Fibroblast of pulmonary artery (primary cell): ENCODE results near the gene MSLN.
A peak's percentile ranks its signal among the peaks of the same experiment; 100 is the strongest.

ENCODE experiments used
- DNase-seq: peaks from one replicate; pipeline ENCODE4 v3.0.0-alpha.2; 2010; ENCODE audit warnings: low read depth
- H3K4me3 ChIP-seq: replicated peaks from 2 replicates; pipeline ENCODE4 v1.5.1; 2011; ENCODE audit warnings: low read depth, mild to moderate bottlenecking, control low read depth, low read length, moderate library complexity
- CTCF ChIP-seq: IDR thresholded peaks from 2 replicates; pipeline ENCODE4 v1.5.1; 2011; ENCODE audit warnings: mild to moderate bottlenecking, control low read depth, low read length, inconsistent platforms; ENCODE audit errors: missing control alignments

MSLN gene

GRCh38 chr16:785563-786535 is 25.3 kb downstream of the MSLN start:
- no peak overlapping the region for H3K4me3 ChIP-seq

GRCh38 chr16:787321-787966 is 26.9 kb downstream of the MSLN start:
- TF ChIP-seq CTCF = no peak
- DNase-seq = no peak
- H3K4me3 ChIP-seq = peak overlapping the region; percentile 86

More at GRCh38 chr16:785563-786535, 25.3 kb downstream of the MSLN start:
- peak; percentile 59 for DNase-seq
- TF ChIP-seq CTCF = peak; percentile 60

GRCh38 chr16:787978-788398 is 27.5 kb downstream of the MSLN start, which contains the start of gene RPUSD1:
Gene RPUSD1 (minus strand): TSS chr16:788381. CDS start chr16:787737, 644 bp downstream.
- H3K4me3 ChIP-seq = peak within 1 kb of the TSS; percentile 86
- TF ChIP-seq CTCF = no peak
- DNase-seq = no peak

GRCh38 chr16:788399-789126 is 28.0 kb downstream of the MSLN start, which contains the start of gene CHTF18:
Gene CHTF18 (plus strand): TSS chr16:788620. CDS start chr16:788685, 65 bp downstream.
- TF ChIP-seq CTCF = no peak
- peak within 1 kb of the TSS; percentile 86 for H3K4me3 ChIP-seq
- DNase-seq = peak; percentile 91

- TF ChIP-seq CTCF = no peak
- peak overlapping the region; percentile 75 for H3K4me3 ChIP-seq
- no peak for DNase-seq
Measured at GRCh38 chr16:789191-789850, 28.8 kb downstream of the MSLN start.

GRCh38 chr16:790086-790485 is 29.6 kb downstream of the MSLN start:
- TF ChIP-seq CTCF = no peak
- H3K4me3 ChIP-seq = no peak overlapping the region
- no peak for DNase-seq
